ENCODE results near the gene ORC5.

DNA sequence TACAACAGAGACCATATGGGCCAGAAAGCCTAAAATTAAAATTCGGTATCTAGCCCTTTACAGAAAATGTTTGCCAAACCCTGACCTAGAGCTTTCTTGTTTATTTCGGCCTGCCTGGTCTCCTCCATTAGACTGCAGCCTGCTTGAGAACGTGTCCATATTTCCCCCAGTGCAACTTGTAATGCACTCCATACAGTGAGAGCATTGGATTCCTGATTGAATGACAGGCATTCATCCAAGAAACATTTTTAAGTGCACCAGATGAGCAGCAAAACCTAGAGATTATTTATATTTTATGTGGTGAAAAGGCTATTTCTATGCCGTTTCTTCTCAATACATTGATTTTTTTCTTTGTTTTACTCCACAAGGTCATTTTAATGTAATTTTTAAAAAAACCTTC, 47.4 kb upstream of the ORC5 start:
- TF ChIP-seq, protein P1, sequence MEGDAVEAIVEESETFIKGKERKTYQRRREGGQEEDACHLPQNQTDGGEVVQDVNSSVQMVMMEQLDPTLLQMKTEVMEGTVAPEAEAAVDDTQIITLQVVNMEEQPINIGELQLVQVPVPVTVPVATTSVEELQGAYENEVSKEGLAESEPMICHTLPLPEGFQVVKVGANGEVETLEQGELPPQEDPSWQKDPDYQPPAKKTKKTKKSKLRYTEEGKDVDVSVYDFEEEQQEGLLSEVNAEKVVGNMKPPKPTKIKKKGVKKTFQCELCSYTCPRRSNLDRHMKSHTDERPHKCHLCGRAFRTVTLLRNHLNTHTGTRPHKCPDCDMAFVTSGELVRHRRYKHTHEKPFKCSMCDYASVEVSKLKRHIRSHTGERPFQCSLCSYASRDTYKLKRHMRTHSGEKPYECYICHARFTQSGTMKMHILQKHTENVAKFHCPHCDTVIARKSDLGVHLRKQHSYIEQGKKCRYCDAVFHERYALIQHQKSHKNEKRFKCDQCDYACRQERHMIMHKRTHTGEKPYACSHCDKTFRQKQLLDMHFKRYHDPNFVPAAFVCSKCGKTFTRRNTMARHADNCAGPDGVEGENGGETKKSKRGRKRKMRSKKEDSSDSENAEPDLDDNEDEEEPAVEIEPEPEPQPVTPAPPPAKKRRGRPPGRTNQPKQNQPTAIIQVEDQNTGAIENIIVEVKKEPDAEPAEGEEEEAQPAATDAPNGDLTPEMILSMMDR (conservative IDR thresholded peaks at IDR 0.05; ENCODE audit: low read length): no peak
- no peak for TF ChIP-seq EZH2phosphoT487 (IDR thresholded peaks at IDR 0.05; ENCODE audit: borderline replicate concordance, low read depth, low read length)

Measured in OCI-LY7 (cell line).